Uterus (tissue), 2 donors: ENCODE data around the gene FBXL13.
"Not testable (repeated sequence)": the region's sequence is repeated elsewhere in the genome, so short reads cannot be mapped to it uniquely, and the experiment has no call there.

ENCODE experiments used
- POLR2A ChIP-seq, 2 donors: fragments of 450-650 bp; IDR thresholded peaks; one replicate each; pipeline ENCODE4 v1.6.1; 2016; ENCODE audit warnings: antibody characterized with exemption in 2 of 2, mild to moderate bottlenecking in 1 of 2, moderate library complexity in 1 of 2
- TF ChIP-seq, protein P1 (sequence below), 4 experiments: fragments of 200-600 bp in 2 of 4; fragments of 450-650 bp in 2 of 4; sonication (generic) in 2 of 4; IDR thresholded peaks; one replicate each; pipeline ENCODE4 v1.5.1; 2016 to 2019; ENCODE audit warnings: antibody characterized with exemption in 4 of 4, mild to moderate bottlenecking in 2 of 4, moderate library complexity in 1 of 4

DNA sequence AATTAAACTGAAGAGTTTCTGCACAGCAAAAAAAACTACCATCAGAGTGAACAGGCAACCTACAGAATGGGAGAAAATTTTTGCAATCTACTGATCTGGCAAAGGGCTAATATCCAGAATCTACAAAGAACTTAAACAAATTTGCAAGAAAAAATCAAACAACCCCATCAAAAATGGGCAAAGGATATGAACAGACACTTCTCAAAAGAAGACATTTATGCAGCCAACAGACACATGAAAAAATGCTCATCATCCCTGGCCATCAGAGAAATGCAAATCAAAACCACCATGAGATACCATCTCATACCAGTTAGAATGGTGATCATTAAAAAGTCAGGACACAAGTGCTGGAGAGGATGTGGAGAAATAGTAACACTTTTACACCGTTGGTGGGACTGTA, 53.1 kb downstream of the FBXL13 start:
- TF ChIP-seq, protein P1, sequence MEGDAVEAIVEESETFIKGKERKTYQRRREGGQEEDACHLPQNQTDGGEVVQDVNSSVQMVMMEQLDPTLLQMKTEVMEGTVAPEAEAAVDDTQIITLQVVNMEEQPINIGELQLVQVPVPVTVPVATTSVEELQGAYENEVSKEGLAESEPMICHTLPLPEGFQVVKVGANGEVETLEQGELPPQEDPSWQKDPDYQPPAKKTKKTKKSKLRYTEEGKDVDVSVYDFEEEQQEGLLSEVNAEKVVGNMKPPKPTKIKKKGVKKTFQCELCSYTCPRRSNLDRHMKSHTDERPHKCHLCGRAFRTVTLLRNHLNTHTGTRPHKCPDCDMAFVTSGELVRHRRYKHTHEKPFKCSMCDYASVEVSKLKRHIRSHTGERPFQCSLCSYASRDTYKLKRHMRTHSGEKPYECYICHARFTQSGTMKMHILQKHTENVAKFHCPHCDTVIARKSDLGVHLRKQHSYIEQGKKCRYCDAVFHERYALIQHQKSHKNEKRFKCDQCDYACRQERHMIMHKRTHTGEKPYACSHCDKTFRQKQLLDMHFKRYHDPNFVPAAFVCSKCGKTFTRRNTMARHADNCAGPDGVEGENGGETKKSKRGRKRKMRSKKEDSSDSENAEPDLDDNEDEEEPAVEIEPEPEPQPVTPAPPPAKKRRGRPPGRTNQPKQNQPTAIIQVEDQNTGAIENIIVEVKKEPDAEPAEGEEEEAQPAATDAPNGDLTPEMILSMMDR (IDR thresholded peaks at IDR 0.05) = not testable (repeated sequence)
- not testable (repeated sequence) for TF ChIP-seq POLR2A (IDR thresholded peaks at IDR 0.05)
